ENCODE data around the gene AGT.

AGT gene

GRCh38 chr1:230682882-230683610, 30.9 kb downstream of the AGT start:
- DNase-seq (ENCODE audit: extremely low spot score): no peak
- ChIA-PET CTCF (interaction anchor here (0.8 to 1.8 kb wide), 4 partner anchors 10 to 40 kb away, joined by 3 to 5 read pairs (median 3); no protein-coding TSS in a partner anchor), POLR2A (no interaction called here)
- TF ChIP-seq CTCF (IDR thresholded peaks at IDR 0.05; ENCODE audit: control extremely low read depth, extremely low read depth, low read depth, missing control alignments): no peak

GRCh38 chr1:230682274-230682673, 31.6 kb downstream of the AGT start:
- ChIA-PET CTCF (interaction anchor here (0.8 to 1.8 kb wide), 5 partner anchors 11 to 39 kb away, joined by 3 to 5 read pairs (median 3); no protein-coding TSS in a partner anchor), POLR2A (no interaction called here)
- TF ChIP-seq CTCF (IDR thresholded peaks at IDR 0.05; ENCODE audit: control extremely low read depth, extremely low read depth, low read depth, missing control alignments): no peak
- DNase-seq (ENCODE audit: extremely low spot score): no peak

DNA sequence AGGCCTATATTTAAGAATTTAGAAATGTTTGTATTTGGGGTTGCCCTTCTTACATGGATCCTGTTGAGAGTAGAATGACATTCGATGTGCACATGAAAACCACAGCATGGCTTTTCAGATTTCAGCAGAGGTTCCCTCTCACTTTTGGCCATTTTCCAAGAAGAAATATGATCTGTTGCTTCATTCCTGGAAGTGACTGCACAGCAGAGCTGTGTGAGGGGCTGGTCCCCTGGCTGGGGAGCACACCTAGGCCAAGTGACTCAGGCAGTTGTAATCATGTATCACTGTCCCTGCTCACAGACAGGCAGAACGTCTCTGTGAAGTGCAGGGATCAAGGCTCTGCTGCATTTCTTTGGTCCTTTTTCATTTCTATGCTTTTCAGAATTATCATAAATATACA, 32.3 kb downstream of the AGT start:
- ChIA-PET CTCF (interaction anchor here (1.1 to 1.8 kb wide), 4 partner anchors 11 to 39 kb away, joined by 3 to 5 read pairs (median 3); no protein-coding TSS in a partner anchor), POLR2A (no interaction called here)
- no peak for DNase-seq (ENCODE audit: extremely low spot score)
- TF ChIP-seq CTCF (IDR thresholded peaks at IDR 0.05; ENCODE audit: control extremely low read depth, extremely low read depth, low read depth, missing control alignments): no peak

GRCh38 chr1:230680300-230681025, 33.5 kb downstream of the AGT start:
- DNase-seq (ENCODE audit: extremely low spot score): no peak
- ChIA-PET CTCF (no interaction called here), POLR2A (no interaction called here)
- TF ChIP-seq CTCF (IDR thresholded peaks at IDR 0.05; ENCODE audit: control extremely low read depth, extremely low read depth, low read depth, missing control alignments): no peak

DNA sequence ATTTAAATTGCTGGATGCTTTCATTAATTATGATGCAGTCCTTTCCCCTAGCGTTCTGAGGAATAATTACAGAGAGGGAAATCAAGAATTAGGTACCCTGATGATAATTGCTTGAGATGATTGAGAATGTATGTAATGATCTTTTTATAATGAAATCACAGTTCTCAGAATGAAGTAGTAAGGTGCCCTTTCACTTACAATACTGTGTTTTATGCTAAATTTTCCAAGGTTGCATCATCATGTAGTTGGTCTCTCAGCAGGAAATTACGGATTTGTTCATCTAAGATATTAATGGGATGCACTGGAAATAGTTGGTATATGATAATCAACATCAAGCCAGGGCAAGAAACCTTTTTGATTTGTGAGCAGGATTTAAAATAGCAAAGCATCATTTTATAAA, 34.1 kb downstream of the AGT start:
- POLR2A ChIA-PET: no interaction called here
- DNase-seq (ENCODE audit: extremely low spot score): no peak
- no peak for TF ChIP-seq CTCF (IDR thresholded peaks at IDR 0.05; ENCODE audit: control extremely low read depth, extremely low read depth, low read depth, missing control alignments)
- CTCF ChIA-PET: no interaction called here

GRCh38 chr1:230679192-230679591, 34.7 kb downstream of the AGT start:
- ChIA-PET CTCF (interaction anchor here (0.9 to 1.4 kb wide), 2 partner anchors 18 to 37 kb away, joined by 3 read pairs; partner anchors contain the start of gene COG2), POLR2A (no interaction called here)
- TF ChIP-seq CTCF (IDR thresholded peaks at IDR 0.05; ENCODE audit: control extremely low read depth, extremely low read depth, low read depth, missing control alignments): no peak
- no peak for DNase-seq (ENCODE audit: extremely low spot score)
